Rectal smooth muscle tissue (tissue), 1 donor: Measurements from ENCODE around the gene PARD3.

ENCODE experiments used
- H3K27ac ChIP-seq: one replicate; pipeline ENCODE4 v1.7.0; 2013; ENCODE audit warnings: low read depth, low read length, inconsistent platforms
- H3K27me3 ChIP-seq: one replicate; pipeline ENCODE4 v1.7.0; 2013; ENCODE audit warnings: low read length; ENCODE audit not compliant: control insufficient read depth, insufficient read depth
- H3K36me3 ChIP-seq: one replicate; pipeline ENCODE4 v1.7.0; 2013; ENCODE audit warnings: low read length; ENCODE audit not compliant: control insufficient read depth, insufficient read depth
- H3K4me1 ChIP-seq: one replicate; pipeline ENCODE4 v1.7.0; 2013; ENCODE audit warnings: low read length; ENCODE audit not compliant: control insufficient read depth, insufficient read depth
- H3K4me3 ChIP-seq: one replicate; pipeline ENCODE4 v1.7.0; 2013; ENCODE audit warnings: low read length
- H3K9ac ChIP-seq: one replicate; pipeline ENCODE4 v1.7.0; 2013; ENCODE audit warnings: low read length

Gene PARD3

DNA sequence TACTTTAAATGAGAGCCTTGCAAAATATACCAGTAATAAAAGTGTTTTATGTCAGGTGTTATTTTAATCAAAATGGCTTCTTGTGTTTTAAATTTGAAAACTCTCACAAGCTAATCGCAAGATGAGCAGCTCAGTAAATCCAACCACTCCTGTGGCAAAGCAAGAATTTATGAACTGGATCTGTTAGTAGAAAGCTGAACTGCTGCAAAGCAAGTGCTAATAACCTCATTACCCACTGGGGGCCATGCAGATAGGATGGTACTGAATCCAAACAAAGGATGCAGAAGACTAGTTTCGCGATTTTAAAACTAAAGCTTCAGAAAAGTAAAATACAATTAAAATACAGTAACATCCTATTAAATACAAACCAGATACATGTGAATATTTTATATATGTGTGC is 468.0 kb downstream of the PARD3 start:
- Histone ChIP-seq H3K4me3 (no peak overlapping the region), H3K9ac (no peak overlapping the region), H3K27me3 (no peaks in the 10 kb centered on the region), H3K4me1 (no peaks in the 10 kb centered on the region), H3K36me3 (no peaks in the 10 kb centered on the region), H3K27ac (peak overlapping the region; percentile 46)

DNA sequence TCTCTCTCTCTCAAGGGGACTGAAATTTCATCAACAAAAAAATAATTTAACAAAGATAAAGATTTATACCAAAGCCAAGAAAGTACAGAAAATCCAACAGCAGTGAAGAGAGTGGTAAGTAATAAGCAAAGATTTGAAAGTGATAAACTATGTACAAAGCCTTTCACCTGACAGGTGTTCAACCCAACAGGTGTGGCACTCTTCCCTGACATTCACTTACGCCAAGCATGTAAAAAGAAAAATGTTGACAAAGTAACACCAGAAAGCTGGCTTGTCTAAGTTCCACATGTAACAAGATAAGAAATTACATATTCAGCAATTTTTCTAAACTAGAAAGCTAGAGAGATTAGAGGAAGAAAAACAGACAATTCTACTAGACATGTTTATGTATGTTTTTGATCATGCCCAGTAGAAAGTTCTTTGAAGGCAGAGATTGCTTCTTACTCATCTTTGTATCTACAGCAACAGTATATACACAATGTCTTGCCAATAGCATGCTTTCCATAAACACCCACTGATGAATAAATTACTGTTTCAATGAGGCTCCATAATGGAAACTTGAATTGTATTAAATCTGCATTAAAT is 468.5 kb downstream of the PARD3 start:
- Histone ChIP-seq H3K4me3 (no peak overlapping the region), H3K36me3 (no peaks in the 10 kb centered on the region), H3K4me1 (no peaks in the 10 kb centered on the region), H3K27ac (peak overlapping the region; percentile 46), H3K9ac (no peak overlapping the region), H3K27me3 (no peaks in the 10 kb centered on the region)

DNA sequence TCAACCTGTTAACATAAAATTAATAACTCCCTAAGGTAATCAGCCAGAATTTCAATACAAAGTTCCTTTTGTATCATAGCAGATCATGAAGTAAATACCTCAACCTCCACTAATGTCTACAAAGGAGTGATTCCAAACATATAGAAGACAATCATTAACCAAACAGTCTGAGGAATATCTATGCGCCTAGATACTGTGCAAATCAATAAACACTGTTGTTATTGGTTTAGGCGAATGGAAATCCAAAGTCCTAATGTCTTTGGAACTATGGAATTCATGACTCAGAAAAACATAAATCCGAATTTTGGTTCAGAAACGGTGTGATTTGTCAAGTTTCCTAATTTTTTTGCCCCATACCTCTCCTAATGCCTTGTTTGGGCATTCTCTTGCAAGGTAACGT is 469.7 kb downstream of the PARD3 start:
- Histone ChIP-seq H3K9ac (no peak overlapping the region), H3K36me3 (no peaks in the 10 kb centered on the region), H3K27ac (no peak overlapping the region), H3K27me3 (no peaks in the 10 kb centered on the region), H3K4me1 (no peaks in the 10 kb centered on the region), H3K4me3 (no peak overlapping the region)

DNA sequence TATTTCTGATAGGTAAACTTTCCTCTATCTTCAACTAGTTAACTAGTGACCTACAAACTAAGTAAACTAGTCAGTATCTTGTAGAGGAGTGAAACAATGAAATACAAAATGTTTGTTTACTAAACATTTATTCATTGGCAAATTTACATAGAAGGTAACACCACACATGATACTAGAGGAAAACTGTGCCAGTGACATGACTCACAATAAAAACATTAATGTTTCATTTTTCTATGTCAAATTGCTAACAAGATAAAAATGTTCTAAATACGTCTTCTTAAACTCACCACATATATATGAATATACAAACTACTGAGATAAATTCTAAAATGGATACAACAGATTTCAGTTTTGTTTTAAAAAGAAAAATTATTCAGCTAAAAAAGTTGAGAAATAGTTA is 471.3 kb downstream of the PARD3 start:
- H3K4me3 ChIP-seq = no peak overlapping the region
- H3K4me1 ChIP-seq = no peaks in the 10 kb centered on the region

DNA sequence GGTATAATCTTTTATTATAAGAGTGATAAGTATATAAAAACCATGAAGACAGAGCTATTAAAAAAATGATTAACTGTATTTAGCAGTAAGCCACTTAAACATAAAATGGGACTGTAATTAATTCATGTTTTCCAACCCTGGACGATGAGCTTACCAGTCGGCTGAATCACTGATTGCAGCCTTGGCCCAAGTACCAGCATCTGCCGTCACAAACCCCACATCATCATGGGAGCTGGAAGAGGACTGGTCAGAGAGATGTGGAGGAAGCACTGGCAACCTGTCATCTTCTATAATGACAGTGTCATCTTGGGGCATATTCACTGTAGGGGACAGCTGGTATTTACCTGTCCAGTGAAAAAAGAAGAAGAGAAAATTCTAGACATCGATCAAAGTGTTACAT is 473.6 kb downstream of the PARD3 start:
- Histone ChIP-seq H3K9ac (no peak overlapping the region), H3K27ac (no peak overlapping the region), H3K4me3 (no peak overlapping the region), H3K27me3 (no peaks in the 10 kb centered on the region), H3K36me3 (no peaks in the 10 kb centered on the region), H3K4me1 (no peaks in the 10 kb centered on the region)

More for the DNA sequence above, 471.3 kb downstream of the PARD3 start:
- H3K27me3 ChIP-seq = no peaks in the 10 kb centered on the region
- no peaks in the 10 kb centered on the region for H3K36me3 ChIP-seq
- no peak overlapping the region for H3K9ac ChIP-seq
- H3K27ac ChIP-seq = no peak overlapping the region

DNA sequence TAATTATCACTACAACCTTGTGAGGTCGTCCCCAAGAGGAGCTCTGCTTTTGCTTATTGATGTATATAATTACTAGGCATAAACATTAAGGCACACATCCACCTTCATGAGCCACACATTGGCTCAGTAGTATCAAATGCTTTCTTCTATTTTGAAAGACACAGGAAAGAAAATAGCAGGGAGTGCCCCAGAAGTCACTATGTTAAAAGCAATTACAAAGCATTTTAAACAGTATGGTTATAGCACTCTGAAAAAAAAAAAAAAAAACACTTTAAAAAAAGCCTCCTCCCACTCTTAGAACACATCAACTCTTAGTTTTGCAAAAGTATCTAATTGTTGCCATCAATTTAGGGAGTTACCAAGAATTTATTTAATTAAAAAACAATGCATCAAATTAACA is 474.2 kb downstream of the PARD3 start:
- H3K27ac ChIP-seq = no peak overlapping the region
- no peak overlapping the region for H3K4me3 ChIP-seq
- H3K9ac ChIP-seq = no peak overlapping the region
- H3K4me1 ChIP-seq = no peaks in the 10 kb centered on the region
- H3K27me3 ChIP-seq = no peaks in the 10 kb centered on the region
- no peaks in the 10 kb centered on the region for H3K36me3 ChIP-seq

DNA sequence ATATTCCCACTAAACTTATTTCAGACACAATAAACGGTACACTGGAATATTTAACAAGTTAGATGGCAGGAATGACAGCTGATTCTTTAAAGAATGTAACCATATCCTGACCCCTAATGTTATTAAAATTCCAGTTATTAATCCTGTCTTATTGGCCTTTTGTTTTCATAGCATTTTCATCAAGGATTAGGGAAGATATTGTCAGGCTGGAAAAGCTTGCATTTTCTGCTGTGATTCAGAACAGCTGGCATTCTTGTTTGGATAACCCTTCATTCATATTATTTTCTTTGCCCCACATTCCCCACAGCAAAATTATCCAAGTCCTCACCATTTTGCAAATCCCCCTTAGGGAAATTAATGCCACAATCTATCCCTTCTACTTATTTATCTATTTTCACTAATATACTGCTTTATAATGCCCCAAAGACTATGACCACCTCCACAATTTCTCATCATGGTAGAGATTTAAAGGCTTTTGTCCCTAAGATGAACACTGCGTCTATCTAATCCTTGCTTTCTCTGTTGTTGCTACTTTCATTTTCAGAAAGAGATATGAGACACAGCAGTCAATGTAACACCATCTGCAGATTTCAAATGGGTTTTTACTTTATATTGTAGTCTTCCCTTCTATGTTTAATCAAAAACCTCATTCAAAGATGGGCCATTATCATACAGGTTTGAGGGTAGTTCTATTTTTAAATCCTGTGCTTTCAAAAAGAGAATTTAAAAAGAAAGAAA is 475.1 kb downstream of the PARD3 start:
- Histone ChIP-seq H3K9ac (no peak overlapping the region), H3K4me3 (no peak overlapping the region), H3K4me1 (no peaks in the 10 kb centered on the region), H3K27ac (no peak overlapping the region), H3K36me3 (no peaks in the 10 kb centered on the region), H3K27me3 (no peaks in the 10 kb centered on the region)

DNA sequence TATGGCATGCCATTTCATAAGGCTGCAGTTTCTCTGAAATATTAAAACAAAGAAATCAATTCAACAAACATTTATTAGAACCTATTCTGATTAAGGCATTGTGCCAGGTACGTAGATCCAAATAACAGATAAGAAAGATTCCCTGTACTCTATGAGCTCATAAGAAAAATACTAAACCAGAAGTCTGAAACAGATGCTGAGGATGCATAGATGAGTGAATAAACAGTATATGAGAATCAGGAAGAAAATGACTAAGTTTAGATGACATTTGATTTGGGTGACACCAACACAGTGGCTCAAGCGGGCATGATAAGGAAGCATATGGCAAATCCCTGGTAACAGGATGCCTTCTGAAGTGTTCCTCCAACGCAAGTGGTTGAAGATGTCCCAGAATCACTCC is 477.2 kb downstream of the PARD3 start:
- no peaks in the 10 kb centered on the region for H3K27me3 ChIP-seq
- no peak overlapping the region for H3K27ac ChIP-seq
- H3K36me3 ChIP-seq = no peaks in the 10 kb centered on the region
- H3K9ac ChIP-seq = no peak overlapping the region
- H3K4me3 ChIP-seq = no peak overlapping the region
- no peaks in the 10 kb centered on the region for H3K4me1 ChIP-seq

DNA sequence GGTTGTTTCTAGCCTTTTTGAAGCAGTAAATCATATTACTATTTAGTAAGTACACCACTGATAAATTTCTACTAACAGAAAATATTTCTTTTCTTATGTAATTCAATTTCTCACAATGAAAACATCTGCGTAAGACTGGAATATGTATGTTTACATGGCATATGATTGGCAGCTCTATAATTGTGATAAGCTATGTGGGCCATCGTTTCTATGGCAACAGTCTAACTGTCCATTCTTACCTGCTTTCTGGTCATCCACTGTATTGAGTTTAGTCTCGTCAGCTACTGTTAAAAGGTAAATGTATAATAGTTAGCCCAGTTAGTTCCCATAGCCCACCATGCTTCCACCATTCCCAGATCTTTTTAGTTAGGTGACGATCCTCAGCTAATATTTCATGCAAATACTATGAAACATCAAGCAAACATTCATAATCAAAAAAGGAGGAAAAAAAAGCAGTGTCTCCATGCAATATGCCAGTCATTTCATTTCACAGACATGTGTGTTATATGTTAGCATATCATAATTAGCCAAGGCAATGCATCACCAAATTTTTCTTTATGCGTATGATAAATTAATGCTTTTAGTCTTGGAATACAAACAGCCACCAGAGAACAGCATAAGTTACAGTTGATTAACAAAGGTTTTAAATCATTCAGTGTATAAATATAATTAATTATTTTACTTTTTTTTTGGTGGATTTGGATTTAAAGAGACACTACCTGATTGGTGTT is 479.0 kb downstream of the PARD3 start:
- Histone ChIP-seq H3K9ac (no peak overlapping the region), H3K27me3 (no peaks in the 10 kb centered on the region), H3K27ac (no peak overlapping the region), H3K4me3 (no peak overlapping the region), H3K36me3 (no peaks in the 10 kb centered on the region), H3K4me1 (no peaks in the 10 kb centered on the region)

DNA sequence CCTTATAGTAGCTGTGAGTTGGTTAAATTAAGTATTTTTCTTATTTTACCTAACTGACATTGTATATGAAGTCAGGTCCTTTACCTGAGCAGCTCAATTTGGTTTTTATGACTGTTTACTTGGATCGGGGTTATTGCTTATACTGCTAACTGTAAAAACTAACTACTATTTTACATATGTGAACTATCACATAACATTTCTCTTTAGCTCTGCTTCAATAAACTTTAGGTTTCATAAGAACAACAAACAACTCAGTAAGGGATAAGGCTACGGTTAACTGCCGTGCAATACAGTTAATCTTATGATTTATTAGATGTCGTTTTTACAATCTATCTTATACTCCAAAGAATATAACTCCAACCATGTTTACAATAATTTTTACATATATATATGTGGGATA is 480.2 kb downstream of the PARD3 start:
- Histone ChIP-seq H3K4me1 (no peaks in the 10 kb centered on the region), H3K27ac (no peak overlapping the region), H3K36me3 (no peaks in the 10 kb centered on the region), H3K9ac (no peak overlapping the region), H3K27me3 (no peaks in the 10 kb centered on the region), H3K4me3 (no peak overlapping the region)

DNA sequence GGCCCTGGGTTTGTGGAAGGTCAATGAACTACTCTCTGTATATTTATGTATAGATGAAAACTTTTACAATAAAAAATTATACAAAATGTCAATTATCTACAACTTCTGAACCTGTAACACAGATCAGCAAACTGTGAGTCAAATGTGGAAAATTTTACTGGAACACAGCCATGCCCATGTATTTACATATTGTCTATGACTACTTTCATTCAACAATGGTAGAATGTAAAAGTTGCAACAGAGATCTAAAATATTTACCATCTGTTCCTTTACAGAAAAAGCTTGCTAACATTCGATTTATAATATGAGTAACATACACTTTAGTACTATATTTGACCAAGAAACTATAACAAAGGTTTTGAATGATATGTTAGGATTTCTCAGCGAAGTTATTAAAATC is 481.6 kb downstream of the PARD3 start:
- no peak overlapping the region for H3K27ac ChIP-seq
- H3K27me3 ChIP-seq = no peaks in the 10 kb centered on the region
- H3K9ac ChIP-seq = no peak overlapping the region
- H3K36me3 ChIP-seq = no peaks in the 10 kb centered on the region
- no peak overlapping the region for H3K4me3 ChIP-seq
- no peaks in the 10 kb centered on the region for H3K4me1 ChIP-seq

DNA sequence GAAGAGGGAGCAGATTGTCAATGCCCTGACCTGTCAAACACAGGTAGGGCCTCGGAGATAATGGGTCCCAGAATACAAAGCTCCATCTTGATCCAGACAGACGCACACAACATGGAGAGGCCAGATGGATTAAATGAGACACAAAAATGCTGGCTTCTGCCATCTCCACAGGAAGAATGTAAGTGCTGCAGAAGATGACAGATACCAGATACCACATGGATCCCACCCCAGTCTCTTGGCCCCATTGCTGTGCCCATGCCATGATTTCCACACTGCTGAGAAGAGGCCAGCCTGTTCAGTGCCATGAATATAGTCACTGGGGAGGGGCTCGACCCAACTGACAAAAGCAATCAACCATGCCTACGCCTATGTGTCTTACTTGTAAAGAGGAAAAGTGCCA is 487.9 kb downstream of the PARD3 start:
- no peak overlapping the region for H3K27ac ChIP-seq
- no peak overlapping the region for H3K4me3 ChIP-seq
- no peak overlapping the region for H3K9ac ChIP-seq
- H3K36me3 ChIP-seq = no peaks in the 10 kb centered on the region
- H3K27me3 ChIP-seq = no peaks in the 10 kb centered on the region
- H3K4me1 ChIP-seq = no peaks in the 10 kb centered on the region

DNA sequence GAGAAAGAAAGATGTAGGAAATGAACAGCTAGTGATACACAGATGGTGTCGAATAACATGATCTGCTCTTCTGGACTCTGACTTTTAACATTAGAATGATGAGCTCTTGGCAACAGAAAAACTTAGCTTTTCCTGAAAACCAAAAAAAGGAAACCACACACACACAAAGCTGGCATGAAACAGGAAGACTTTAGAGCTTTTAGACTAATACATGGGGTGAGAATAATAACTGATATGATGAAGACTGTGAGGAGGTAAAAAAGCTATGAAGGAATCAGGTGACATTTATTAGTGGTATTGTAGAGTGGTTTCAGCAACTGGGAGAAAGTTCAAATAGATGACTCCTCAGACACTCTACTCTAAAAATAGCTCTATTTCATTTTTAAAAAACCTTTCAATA is 491.9 kb downstream of the PARD3 start:
- H3K36me3 ChIP-seq = no peaks in the 10 kb centered on the region
- no peak overlapping the region for H3K4me3 ChIP-seq
- no peaks in the 10 kb centered on the region for H3K27me3 ChIP-seq
- no peak overlapping the region for H3K27ac ChIP-seq
- H3K9ac ChIP-seq = no peak overlapping the region
- H3K4me1 ChIP-seq = peaks cover 5% of the 10 kb centered on the region
